Measurements from ENCODE around the gene CDH11.

DNA sequence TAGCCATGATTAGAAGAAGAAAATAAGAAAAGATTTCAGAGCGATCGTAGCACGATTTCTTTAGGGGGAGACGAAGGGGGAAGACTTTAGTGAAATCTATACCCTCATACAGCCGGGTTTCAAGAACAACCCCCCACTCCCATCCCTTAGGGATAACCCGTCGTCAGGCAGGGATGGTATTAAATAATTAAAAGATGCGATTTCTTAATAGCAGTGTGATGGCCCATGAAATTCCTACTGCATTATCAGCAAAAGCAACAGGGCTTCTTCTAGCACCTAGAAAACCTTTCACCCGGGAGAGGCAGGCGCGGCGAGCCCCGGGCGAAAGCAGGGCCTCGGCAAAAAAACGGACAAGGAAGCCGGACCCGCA, 1.4 kb downstream of the CDH11 start:
- TF ChIP-seq ZNF586 (CRISPR knock-in tag; conservative IDR thresholded peaks at IDR 0.05) (no peak), GABPB2 (CRISPR knock-in tag; conservative IDR thresholded peaks at IDR 0.05) (no peak), SMC3 (conservative IDR thresholded peaks at IDR 0.05; ENCODE audit: insufficient read depth, low read depth, low read length) (no peak), CEBPG (CRISPR knock-in tag; IDR thresholded peaks at IDR 0.05) (no peak), CEBPG (tag; conservative IDR thresholded peaks at IDR 0.05 in 1 of 2, IDR thresholded peaks at IDR 0.05 in 1 of 2) (no peak), CHD1 (IDR thresholded peaks at IDR 0.05; ENCODE audit: low read length) (no peak), ETS1 (conservative IDR thresholded peaks at IDR 0.05; ENCODE audit: control insufficient read depth, low read depth, low read length) (no peak), SFPQ (IDR thresholded peaks at IDR 0.05; ENCODE audit: low read depth, low read length) (no peak), EP300 (IDR thresholded peaks at IDR 0.05; ENCODE audit: low read length) (no peak)
- TF ChIP-seq, protein P1, sequence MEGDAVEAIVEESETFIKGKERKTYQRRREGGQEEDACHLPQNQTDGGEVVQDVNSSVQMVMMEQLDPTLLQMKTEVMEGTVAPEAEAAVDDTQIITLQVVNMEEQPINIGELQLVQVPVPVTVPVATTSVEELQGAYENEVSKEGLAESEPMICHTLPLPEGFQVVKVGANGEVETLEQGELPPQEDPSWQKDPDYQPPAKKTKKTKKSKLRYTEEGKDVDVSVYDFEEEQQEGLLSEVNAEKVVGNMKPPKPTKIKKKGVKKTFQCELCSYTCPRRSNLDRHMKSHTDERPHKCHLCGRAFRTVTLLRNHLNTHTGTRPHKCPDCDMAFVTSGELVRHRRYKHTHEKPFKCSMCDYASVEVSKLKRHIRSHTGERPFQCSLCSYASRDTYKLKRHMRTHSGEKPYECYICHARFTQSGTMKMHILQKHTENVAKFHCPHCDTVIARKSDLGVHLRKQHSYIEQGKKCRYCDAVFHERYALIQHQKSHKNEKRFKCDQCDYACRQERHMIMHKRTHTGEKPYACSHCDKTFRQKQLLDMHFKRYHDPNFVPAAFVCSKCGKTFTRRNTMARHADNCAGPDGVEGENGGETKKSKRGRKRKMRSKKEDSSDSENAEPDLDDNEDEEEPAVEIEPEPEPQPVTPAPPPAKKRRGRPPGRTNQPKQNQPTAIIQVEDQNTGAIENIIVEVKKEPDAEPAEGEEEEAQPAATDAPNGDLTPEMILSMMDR (IDR thresholded peaks at IDR 0.05 in 2 of 3, conservative IDR thresholded peaks at IDR 0.05 in 1 of 3; ENCODE audit: insufficient read depth in 2 of 3, low read depth in 1 of 3, low read length in 3 of 3), result no peak

All from K562 (cell line).